GM11168 (cell line): Measurements from ENCODE around the gene NBPF3.
"Not testable (repeated sequence)": the region's sequence is repeated elsewhere in the genome, so short reads cannot be mapped to it uniquely, and the experiment has no call there.

Experiments used
- in situ Hi-C: fragments of 300-500 bp; cut with MboI; formaldehyde crosslinking; loops from one replicate; pipeline ENCODE4 v1.12.0; 2022; ENCODE audit warnings: low sequenced_read_pairs; ENCODE audit not compliant: unreplicated experiment

Gene NBPF3

GRCh38 chr1:21439721-21440629 is at the start of gene NBPF3:
NBPF3 (plus strand) TSS chr1:21440137; CDS start chr1:21445087, 4,950 bp downstream.
- in situ Hi-C loops: no loop called here

DNA sequence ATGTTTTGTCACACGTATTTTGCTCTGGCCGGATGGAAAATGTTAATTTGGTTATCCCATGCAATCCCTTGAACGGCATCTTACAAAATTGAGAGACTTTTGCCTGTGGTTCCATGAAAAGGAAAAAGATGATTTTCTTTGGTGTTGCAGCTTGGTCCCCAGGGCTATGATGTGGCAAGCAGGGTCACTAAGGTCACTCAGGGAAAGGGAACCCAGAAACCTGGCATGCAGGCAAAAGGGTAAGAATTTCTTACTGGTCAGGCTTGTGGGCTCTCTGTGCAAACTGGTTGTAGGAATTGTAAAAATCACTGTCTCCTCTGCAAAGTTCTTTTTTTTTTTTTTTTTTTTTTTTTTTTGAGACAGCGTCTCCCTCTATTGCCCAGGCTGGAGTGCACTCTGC is 48.4 kb upstream of the NBPF3 start:
- in situ Hi-C loops: no loop called here

- in situ Hi-C loops: no loop called here
Observed at GRCh38 chr1:21392587-21393263, 47.2 kb upstream of the NBPF3 start.

- in situ Hi-C loops: no loop called here
Observed at GRCh38 chr1:21396516-21396915, 43.4 kb upstream of the NBPF3 start.

GRCh38 chr1:21397813-21398188 is 42.1 kb upstream of the NBPF3 start:
- in situ Hi-C loops: no loop called here

DNA sequence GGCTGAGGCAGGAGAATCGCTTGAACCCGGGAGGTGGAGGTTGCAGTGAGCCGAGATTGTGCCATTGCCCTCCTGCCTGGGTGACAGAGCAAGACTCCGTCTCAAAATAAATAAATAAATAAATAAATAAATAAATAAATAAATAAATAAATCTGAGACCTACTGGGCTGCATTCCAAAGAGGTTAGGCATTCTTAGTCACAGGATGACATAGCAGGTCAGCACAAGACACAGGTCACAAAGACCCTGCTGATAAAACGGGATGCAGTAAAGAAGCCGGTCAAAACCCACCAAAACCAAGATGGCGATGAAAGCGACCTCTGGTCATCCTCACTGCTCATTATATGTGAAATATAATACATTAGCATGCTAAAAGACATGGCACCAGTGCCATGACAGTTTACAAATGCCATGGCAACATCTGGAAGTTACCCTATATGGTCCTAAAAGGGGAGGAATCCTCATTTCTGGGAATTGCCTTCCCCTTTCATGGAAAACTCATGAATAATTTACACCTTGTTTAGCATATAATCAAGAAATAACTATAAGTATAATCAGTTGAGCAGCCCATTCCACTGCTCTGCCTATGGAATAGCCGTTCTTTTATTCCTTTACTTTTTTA is 38.1 kb upstream of the NBPF3 start:
- in situ Hi-C loops: not testable (repeated sequence)

- in situ Hi-C loops: no loop called here
Observed at GRCh38 chr1:21406659-21407058, 33.3 kb upstream of the NBPF3 start.

GRCh38 chr1:21409897-21410296 is 30.0 kb upstream of the NBPF3 start:
- in situ Hi-C loops: not testable (repeated sequence)

DNA sequence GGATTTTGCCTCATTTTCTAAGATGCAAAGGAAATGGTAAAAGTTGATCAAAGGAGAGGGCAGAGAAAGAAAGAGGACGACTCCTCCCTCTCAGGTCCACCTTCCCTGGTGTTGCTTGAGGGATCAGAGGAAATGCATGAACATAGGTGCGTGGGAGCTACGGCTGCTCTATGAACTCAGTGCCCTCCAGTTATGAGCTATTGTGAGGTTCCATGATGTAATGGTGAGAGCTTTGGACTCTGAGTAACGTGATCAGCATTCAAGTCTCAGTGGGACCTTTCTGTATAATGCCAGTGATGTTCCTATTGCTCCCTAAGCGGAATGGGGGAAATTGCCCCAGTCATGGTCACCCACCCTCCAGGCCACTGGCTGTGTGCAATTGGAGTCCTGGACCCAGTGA is 25.9 kb upstream of the NBPF3 start:
- in situ Hi-C loops: no loop called here

- in situ Hi-C loops: not testable (repeated sequence)
Observed at GRCh38 chr1:21420378-21420777, 19.6 kb upstream of the NBPF3 start.

DNA sequence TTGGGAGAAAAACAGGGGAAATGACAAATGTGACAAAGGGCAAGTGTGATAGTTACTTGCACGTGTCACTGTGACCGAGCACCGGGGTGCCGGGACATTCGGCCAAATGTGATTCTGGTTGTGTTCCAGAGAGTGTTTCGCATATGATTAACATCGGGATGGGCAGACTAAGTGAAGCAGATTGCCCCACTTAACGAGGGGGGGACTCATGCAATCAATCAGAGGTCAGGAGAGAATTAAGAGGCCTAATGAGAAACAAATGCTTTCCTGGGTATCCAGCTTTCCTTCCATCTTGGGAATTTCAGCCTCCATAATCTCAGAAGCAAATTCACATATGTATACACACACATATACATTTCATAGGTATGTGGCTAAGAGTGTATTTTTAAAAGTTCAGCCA is 18.6 kb upstream of the NBPF3 start:
- in situ Hi-C loops: not testable (repeated sequence)

GRCh38 chr1:21427798-21428480 is 12.0 kb upstream of the NBPF3 start:
- in situ Hi-C loops: loop anchor here (5.0 kb wide), 1 partner anchor 54 kb away; no protein-coding TSS in a partner anchor

GRCh38 chr1:21428481-21429073 is 11.4 kb upstream of the NBPF3 start:
- in situ Hi-C loops: loop anchor here (5.0 kb wide), 1 partner anchor 54 kb away; no protein-coding TSS in a partner anchor

DNA sequence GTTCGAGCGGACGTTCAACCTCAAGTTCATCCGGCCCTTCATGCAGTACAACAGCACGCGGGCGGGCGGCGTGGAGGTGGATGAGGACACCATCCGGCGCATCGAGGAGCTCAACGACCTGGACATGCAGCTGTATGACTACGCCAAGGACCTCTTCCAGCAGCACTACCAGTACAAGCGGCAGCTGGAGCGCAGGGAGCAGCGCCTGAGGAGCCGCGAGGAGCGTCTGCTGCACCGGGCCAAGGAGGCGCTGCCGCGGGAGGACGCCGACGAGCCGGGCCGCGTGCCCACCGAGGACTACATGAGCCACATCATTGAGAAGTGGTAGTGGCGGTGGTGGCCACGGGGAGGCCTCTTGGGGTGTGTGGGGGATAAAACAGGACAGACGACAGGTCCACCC is 10.7 kb upstream of the NBPF3 start:
- in situ Hi-C loops: loop anchor here (5.0 kb wide), 1 partner anchor 53 kb away; no protein-coding TSS in a partner anchor

- in situ Hi-C loops: not testable (repeated sequence)
Observed at GRCh38 chr1:21430875-21431274, 9.1 kb upstream of the NBPF3 start.

GRCh38 chr1:21434394-21434793 is 5.5 kb upstream of the NBPF3 start:
- in situ Hi-C loops: no loop called here

- in situ Hi-C loops: no loop called here
Observed at GRCh38 chr1:21435646-21436487, 4.1 kb upstream of the NBPF3 start.

GRCh38 chr1:21436488-21437340 is 3.2 kb upstream of the NBPF3 start:
- in situ Hi-C loops: no loop called here
